ENCODE measurements around the gene SEMA4B. TPM values are rescaled to one million over a fixed set of nuclear protein-coding genes. Genes with fewer than 3 reads are reported as not detected.

The SEMA4B gene
- total and polyA plus RNA-seq, 10 of the 15 experiments (the other 5 are each of a cell fraction or from before 2014, with no cell fraction given): 0.87 to 26.0 (median 9.3) TPM

GRCh38 chr15:90227336-90227735 is 26.2 kb downstream of the SEMA4B start:
- no peak for TF ChIP-seq STAT1 (conservative IDR thresholded peaks at IDR 0.05)
- no peak for TF ChIP-seq SPI1 (IDR thresholded peaks at IDR 0.05; ENCODE audit: borderline replicate concordance, insufficient read depth, low read depth, low read length)
- Histone ChIP-seq H3K4me3 (no peak overlapping the region), H3K27ac (ENCODE audit: control insufficient read depth, insufficient read depth) (no peak overlapping the region), H3K9ac (ENCODE audit: control insufficient read depth, insufficient read depth, low read length) (no peak overlapping the region), H2AFZ (ENCODE audit: control insufficient read depth, low read depth, low read length) (no peak overlapping the region), H4K20me1 (ENCODE audit: control insufficient read depth, insufficient read depth) (no peaks in the 10 kb centered on the region), H3K79me2 (ENCODE audit: control insufficient read depth, insufficient read depth, low read length) (peaks cover 11% of the 10 kb centered on the region), H3K27me3 (replicated peaks in 1 of 2; ENCODE audit: control insufficient read depth in 2 of 2, insufficient read depth in 2 of 2, low read length in 1 of 2) (no peaks in the 10 kb centered on the region), H3K9me3 (replicated peaks; ENCODE audit: control insufficient read depth, insufficient read depth, low read length) (no peaks in the 10 kb centered on the region), H3K4me1 (ENCODE audit: control insufficient read depth, insufficient read depth, low read length) (peaks cover 23% of the 10 kb centered on the region), H3K4me2 (ENCODE audit: control insufficient read depth, insufficient read depth) (no peak overlapping the region), H3K36me3 (ENCODE audit: control insufficient read depth in 2 of 2, insufficient read depth in 2 of 2, low read length in 1 of 2) (peaks cover 19 to 24% of the 10 kb centered on the region in 2 experiments; a peak in 3 of 4 replicates)
- intact Hi-C loops (cut with micrococcal nuclease; ENCODE audit: unreplicated experiment) (no loop called here), in situ Hi-C loops (cut with MboI) (no loop called here)
- ChIA-PET RAD21 (ENCODE audit: unreplicated experiment) (no interaction called here), CTCF (interaction anchor here (1.1 to 1.2 kb wide), 2 partner anchors 35 to 79 kb away, joined by 4 to 5 read pairs; no protein-coding TSS in a partner anchor), SMC1A (ENCODE audit: uncharacterized antibody, unreplicated experiment) (interaction anchor here (0.6 kb wide), 1 partner anchor 78 kb away, joined by 3 read pairs; no protein-coding TSS in a partner anchor), POLR2A (no interaction called here)
- FAIRE-seq (no peak), DNase-seq (ENCODE audit: low read depth, low spot score) (no peak), ATAC-seq (no peak)
- 100% methylated on average over 7 of the region's 7 CpGs for WGBS (ENCODE audit: insufficient coverage, insufficient replicate concordance, low lambda C conversion rate, missing lambda C conversion rate)
- no TSS peak for BruUV-seq (replicated peaks)

GRCh38 chr15:90227816-90228772 is 27.0 kb downstream of the SEMA4B start:
- peaks cover 18% of the 10 kb centered on the region for H3K79me2 ChIP-seq (ENCODE audit: control insufficient read depth, insufficient read depth, low read length)
- no peak overlapping the region for H3K4me2 ChIP-seq (ENCODE audit: control insufficient read depth, insufficient read depth)
- 93% methylated on average over 38 of the region's 38 CpGs for WGBS (ENCODE audit: insufficient coverage, insufficient replicate concordance, low lambda C conversion rate, missing lambda C conversion rate)
- BruUV-seq (replicated peaks): no TSS peak
- H3K9ac ChIP-seq (ENCODE audit: control insufficient read depth, insufficient read depth, low read length): no peak overlapping the region
- no peaks in the 10 kb centered on the region for H3K9me3 ChIP-seq (replicated peaks; ENCODE audit: control insufficient read depth, insufficient read depth, low read length)
- DNase-seq (ENCODE audit: low read depth, low spot score) (no peak), FAIRE-seq (no peak), ATAC-seq (no peak)
- ChIA-PET CTCF (interaction anchor here (1.1 to 1.2 kb wide), 2 partner anchors 36 to 80 kb away, joined by 4 to 5 read pairs; no protein-coding TSS in a partner anchor), RAD21 (ENCODE audit: unreplicated experiment) (no interaction called here), POLR2A (interaction anchor here (0.5 kb wide), 1 partner anchor 139 kb away, joined by 6 read pairs; no protein-coding TSS in a partner anchor), SMC1A (ENCODE audit: uncharacterized antibody, unreplicated experiment) (no interaction called here)
- in situ Hi-C loops (cut with MboI): no loop called here
- H4K20me1 ChIP-seq (ENCODE audit: control insufficient read depth, insufficient read depth): no peaks in the 10 kb centered on the region
- H3K36me3 ChIP-seq (ENCODE audit: control insufficient read depth in 2 of 2, insufficient read depth in 2 of 2, low read length in 1 of 2): peaks cover 19 to 23% of the 10 kb centered on the region in 2 experiments; a peak in 3 of 4 replicates
- H3K4me1 ChIP-seq (ENCODE audit: control insufficient read depth, insufficient read depth, low read length): peaks cover 24% of the 10 kb centered on the region
- no peak overlapping the region for H2AFZ ChIP-seq (ENCODE audit: control insufficient read depth, low read depth, low read length)
- H3K27me3 ChIP-seq (replicated peaks in 1 of 2; ENCODE audit: control insufficient read depth in 2 of 2, insufficient read depth in 2 of 2, low read length in 1 of 2): no peaks in the 10 kb centered on the region
- H3K4me3 ChIP-seq: no peak overlapping the region
- H3K27ac ChIP-seq (ENCODE audit: control insufficient read depth, insufficient read depth): no peak overlapping the region
- intact Hi-C loops (cut with micrococcal nuclease; ENCODE audit: unreplicated experiment): no loop called here
- no peak for TF ChIP-seq MEF2A (IDR thresholded peaks at IDR 0.05; ENCODE audit: insufficient read depth, low read depth, low read length)
- TF ChIP-seq JUNB (IDR thresholded peaks at IDR 0.05): no peak
- no peak for TF ChIP-seq ZNF274 (IDR thresholded peaks at IDR 0.05; ENCODE audit: insufficient read depth, insufficient read length)
- no peak for TF ChIP-seq STAT3 (IDR thresholded peaks at IDR 0.05; ENCODE audit: low read depth, low read length)
- no peak for TF ChIP-seq SIN3A (IDR thresholded peaks at IDR 0.05; ENCODE audit: low read depth, low read length)
- no peak for TF ChIP-seq BCL3 (IDR thresholded peaks at IDR 0.05; ENCODE audit: borderline replicate concordance, insufficient read depth, low read depth, low read length, poor library complexity, severe bottlenecking)
- no peak for TF ChIP-seq BCL11A (IDR thresholded peaks at IDR 0.05; ENCODE audit: low read depth, low read length)
- TF ChIP-seq MYB (IDR thresholded peaks at IDR 0.05; ENCODE audit: borderline replicate concordance, low read depth, low read length): no peak
- TF ChIP-seq POLR2A (IDR thresholded peaks at IDR 0.05; ENCODE audit: low read depth, low read length): no peak
- no peak for TF ChIP-seq NKRF (conservative IDR thresholded peaks at IDR 0.05)
